Body of pancreas (tissue), 4 donors: ENCODE results near the gene SLC23A3. TPM values are rescaled to one million over a fixed set of nuclear protein-coding genes. Genes with fewer than 3 reads are reported as not detected.
"Not testable (repeated sequence)": the region's sequence is repeated elsewhere in the genome, so short reads cannot be mapped to it uniquely, and the experiment has no call there.

ENCODE experiments used
- ATAC-seq: fragments of 150-250 bp; one replicate; pipeline ENCODE4 v1.9.1; 2016
- DNase-seq, 4 donors: peaks; one replicate each; pipeline ENCODE4 v3.0.0-alpha.2; 2019
- H3K27ac ChIP-seq, 4 donors: fragments of 200-600 bp; sonication (generic); 1 replicate in 3 of 4; 2 replicates in 1 of 4; pipeline versions ENCODE4 v1.5.1 to v1.6.1; 2016 to 2019; ENCODE audit warnings: mild to moderate bottlenecking in 1 of 4, mixed read lengths in 1 of 4, moderate library complexity in 1 of 4
- H3K27me3 ChIP-seq, 2 donors: fragments of 200-600 bp; sonication (generic); one replicate each; pipeline ENCODE4 v1.6.0; 2016; ENCODE audit warnings: mild to moderate bottlenecking in 1 of 2
- H3K36me3 ChIP-seq, 2 donors: fragments of 200-600 bp; sonication (generic); replicated peaks in 1 of 2; 2 replicates each; pipeline ENCODE4 v1.5.1; 2016; ENCODE audit warnings: low read depth in 2 of 2; ENCODE audit not compliant: insufficient read depth in 1 of 2
- H3K4me1 ChIP-seq: fragments of 200-600 bp; sonication (generic); one replicate; pipeline ENCODE4 v1.6.0; 2016
- H3K4me3 ChIP-seq, 2 donors: fragments of 200-600 bp; sonication (generic); 1 replicate in 1 of 2; 2 replicates in 1 of 2; pipeline ENCODE4 v1.5.1; 2016 to 2019
- H3K9me3 ChIP-seq, 3 donors: fragments of 200-600 bp; sonication (generic); 1 replicate in 2 of 3; 2 replicates in 1 of 3; pipeline ENCODE4 v1.5.1; 2016
- CTCF ChIP-seq, 7 experiments: fragments of 450-650 bp in 4 of 7; fragments of 200-600 bp in 3 of 7; sonication (generic) in 3 of 7; IDR thresholded peaks; one replicate each; pipeline ENCODE4 v1.5.1; 2016 to 2019; ENCODE audit warnings: antibody characterized with exemption in 7 of 7
- POLR2A ChIP-seq, 3 donors: fragments of 450-650 bp; IDR thresholded peaks; one replicate each; pipeline ENCODE4 v1.6.1; 2016; ENCODE audit warnings: antibody characterized with exemption in 3 of 3, mild to moderate bottlenecking in 2 of 3
- WGBS, 2 donors: methylation state at CpG; one replicate each; pipeline ENCODE4 v1.1.5; 2017; 5-methylcytosine and 5-hydroxymethylcytosine counted together
- intact Hi-C: fragments of 100-400 bp; cut with DNase I; formaldehyde crosslinking; loops from one replicate; pipeline ENCODE4 v1.15.1; 2023
- total RNA-seq, 2 donors: library from RNA; depleted of rRNA; stranded (reverse); fragments of >200 nt; gene quantifications; one replicate each; pipeline ENCODE4 v1.1.0, GENCODE V29; 2016

SLC23A3 gene
- total RNA-seq, 2 donors from 2014 or later = 3.1 to 8.2 TPM

- no peak for TF ChIP-seq CTCF (IDR thresholded peaks at IDR 0.05)
- no peak for TF ChIP-seq POLR2A (IDR thresholded peaks at IDR 0.05)
These were observed 34.8 kb upstream of the SLC23A3 start for GRCh38 chr2:219204425-219205164.

GRCh38 chr2:219201331-219201730, 31.5 kb upstream of the SLC23A3 start:
- ATAC-seq, H3K27me3 ChIP-seq, intact Hi-C loops, H3K9me3 ChIP-seq, H3K36me3 ChIP-seq, DNase-seq, H3K4me3 ChIP-seq: not testable (repeated sequence)
- Histone ChIP-seq H3K27ac (peak overlapping the region in 2 of 4 donors; percentile 49 to 53), H3K4me1 (peaks cover 13% of the 10 kb centered on the region)
- 77% methylated on average over 21 of the region's 21 CpGs; no CpG with 5 or more reads in 1 of the 2 donors for WGBS, 2 donors

More at GRCh38 chr2:219204425-219205164, 34.8 kb upstream of the SLC23A3 start:
- ATAC-seq = no peak
- Histone ChIP-seq H3K27ac (no peak overlapping the region), H3K9me3 (no peaks in the 10 kb centered on the region), H3K27me3 (no peaks in the 10 kb centered on the region), H3K4me3 (no peak overlapping the region), H3K36me3 (peaks cover 0 to 1% of the 10 kb centered on the region in 2 donors), H3K4me1 (peaks cover 26% of the 10 kb centered on the region)
- WGBS, 2 donors = 95% methylated on average over 7 of the region's 7 CpGs
- intact Hi-C loops = no loop called here
- DNase-seq = peak in 1 of 4 donors; percentile 2

- peak overlapping the region in 2 of 4 donors; percentile 49 to 53 for H3K27ac ChIP-seq
- intact Hi-C loops, H3K36me3 ChIP-seq, H3K9me3 ChIP-seq, H3K4me1 ChIP-seq, ATAC-seq, H3K4me3 ChIP-seq, H3K27me3 ChIP-seq: not testable (repeated sequence)
- TF ChIP-seq POLR2A (IDR thresholded peaks at IDR 0.05) = peak in 2 of 3 donors; percentile 80 to 82
- 64 to 77% methylated on average over 19 to 26 of the region's 26 CpGs for WGBS, 2 donors
- DNase-seq = peak in 2 of 4 donors; percentile 9 to 38
These were observed 30.9 kb upstream of the SLC23A3 start for GRCh38 chr2:219200502-219201326.

- intact Hi-C loops = no loop called here
- no peak for ATAC-seq
- H3K4me3 ChIP-seq = no peak overlapping the region
- no peaks in the 10 kb centered on the region for H3K27me3 ChIP-seq
- no peak overlapping the region for H3K27ac ChIP-seq
- H3K4me1 ChIP-seq = peaks cover 7% of the 10 kb centered on the region
- H3K36me3 ChIP-seq = no peaks in the 10 kb centered on the region
- TF ChIP-seq CTCF (IDR thresholded peaks at IDR 0.05) = no peak
- no peak for TF ChIP-seq POLR2A (IDR thresholded peaks at IDR 0.05)
- DNase-seq = peak in 1 of 4 donors; percentile 2
- 85 to 89% methylated on average over 12 of the region's 12 CpGs for WGBS, 2 donors
- no peaks in the 10 kb centered on the region for H3K9me3 ChIP-seq
These were observed 29.8 kb upstream of the SLC23A3 start for GRCh38 chr2:219199470-219200211.

- intact Hi-C loops = no loop called here
- H3K4me1 ChIP-seq = peaks cover 7% of the 10 kb centered on the region
- H3K27ac ChIP-seq = no peak overlapping the region
- TF ChIP-seq CTCF (IDR thresholded peaks at IDR 0.05) = no peak
- H3K36me3 ChIP-seq = no peaks in the 10 kb centered on the region
- H3K9me3 ChIP-seq = no peaks in the 10 kb centered on the region
- H3K4me3 ChIP-seq = no peak overlapping the region
- WGBS, 2 donors = 75 to 81% methylated on average over 5 of the region's 5 CpGs
- DNase-seq = peak in 1 of 4 donors; percentile 1
- no peaks in the 10 kb centered on the region for H3K27me3 ChIP-seq
- ATAC-seq = no peak
These were observed 29.1 kb upstream of the SLC23A3 start for GRCh38 chr2:219198974-219199373.
